GM19238 (cell line): ENCODE data around the gene EDC4.
"Not testable (repeated sequence)": the region's sequence is repeated elsewhere in the genome, so short reads cannot be mapped to it uniquely, and the experiment has no call there.

Experiments used
- DNase-seq: peaks from one replicate; pipeline ENCODE4 v3.0.0; 2011; ENCODE audit warnings: low spot score; ENCODE audit not compliant: insufficient read length

The EDC4 gene

DNA sequence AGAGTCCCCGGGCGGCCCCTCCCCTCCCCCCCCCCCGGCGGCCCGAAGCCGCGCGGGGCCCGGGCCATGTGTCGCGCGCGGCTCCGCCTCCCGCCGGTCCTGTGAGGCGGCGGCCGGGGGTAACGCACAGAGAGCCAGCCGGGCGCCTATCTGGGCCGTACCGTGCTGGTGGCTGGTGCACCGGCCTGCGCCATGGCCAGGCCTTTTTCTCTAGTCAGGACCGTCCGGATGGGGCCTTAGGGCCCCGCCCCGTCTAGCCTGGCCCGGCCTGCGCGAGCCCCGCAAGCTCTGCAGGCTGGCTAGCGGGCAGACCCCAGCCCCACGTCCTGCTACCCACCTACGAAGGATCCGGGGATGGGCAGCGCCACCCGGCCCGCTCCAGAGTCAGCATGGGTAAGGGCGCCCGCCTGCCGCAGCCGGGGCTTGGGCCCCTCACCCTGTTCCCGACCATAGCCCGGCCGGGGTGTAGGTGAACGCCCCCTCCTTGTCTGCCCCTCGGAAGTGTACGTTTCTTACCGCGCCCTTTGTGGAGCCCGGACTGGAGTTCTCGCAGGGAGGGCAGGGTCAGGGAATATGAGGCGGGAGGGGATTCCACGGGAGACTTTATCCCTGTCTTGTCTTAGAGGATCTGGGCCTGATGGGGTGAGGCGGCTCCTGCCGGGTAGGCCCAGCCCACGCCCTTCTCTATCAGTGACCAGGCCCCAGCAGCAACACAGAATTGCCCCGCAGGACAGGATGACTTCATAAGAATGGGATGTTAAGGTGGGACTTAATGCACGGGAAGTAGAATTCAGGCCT, 25.6 kb upstream of the EDC4 start, which contains the start of gene CENPT:
CENPT (minus strand) TSS at position 630 of the 798 bp plus-strand sequence. CDS start 13,834 bp downstream, outside the sequence.
- DNase-seq: peak; percentile 69

GRCh38 chr16:67848118-67848517, 24.7 kb upstream of the EDC4 start:
- DNase-seq: no peak

DNA sequence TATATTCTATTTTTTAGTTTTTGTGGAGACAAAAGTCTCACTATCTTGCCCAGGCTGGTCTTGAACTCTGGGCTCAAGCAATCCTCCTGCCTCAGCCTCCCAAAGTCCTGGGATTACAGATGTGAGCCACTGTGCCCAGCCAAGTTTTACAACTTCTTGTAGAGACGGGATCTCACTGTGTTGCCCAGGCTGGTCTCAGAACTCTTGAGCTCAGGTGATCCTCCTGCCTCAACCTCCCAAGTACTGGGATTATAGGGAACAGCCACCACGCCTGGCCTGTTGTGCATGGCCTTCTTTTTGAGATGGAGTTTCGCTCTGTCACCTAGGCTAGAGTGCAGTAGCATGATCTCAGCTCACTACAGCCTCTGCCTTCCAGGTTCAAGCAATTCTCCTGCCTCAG, 19.2 kb upstream of the EDC4 start:
- DNase-seq: no peak

- DNase-seq: no peak
These were observed 17.1 kb upstream of the EDC4 start for GRCh38 chr16:67855789-67856188.

DNA sequence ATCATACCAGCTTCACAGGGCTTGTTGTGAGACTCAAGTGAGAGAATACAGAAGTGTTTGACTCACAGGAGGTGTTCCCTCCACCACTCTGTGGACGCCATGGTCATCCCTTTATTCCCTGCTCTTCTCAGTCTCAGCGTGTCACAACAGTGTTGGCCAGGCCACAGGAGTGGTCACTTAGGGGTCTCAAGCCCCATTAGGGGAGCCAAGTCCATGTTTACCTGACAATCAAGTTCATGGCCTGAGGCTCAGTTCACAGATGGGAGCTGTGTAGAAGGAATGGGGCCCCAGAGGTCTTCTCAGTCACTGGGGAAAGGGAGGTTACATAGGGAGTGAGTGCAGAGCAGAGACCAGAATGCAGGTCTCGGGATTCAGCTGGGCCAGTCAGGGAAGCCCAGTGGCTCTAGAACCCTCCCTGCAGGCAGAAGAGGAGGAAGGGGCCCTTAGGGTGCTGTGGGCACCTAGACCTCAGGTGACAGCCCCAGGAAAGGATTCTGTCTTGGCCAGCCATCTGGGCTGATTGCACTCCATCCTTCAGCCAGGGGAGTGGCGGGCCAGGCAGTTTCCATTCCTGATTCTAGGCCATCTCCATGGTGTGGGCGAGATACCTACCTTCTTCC, 15.8 kb upstream of the EDC4 start:
- DNase-seq: no peak

- DNase-seq: no peak
These were observed 15.2 kb upstream of the EDC4 start for GRCh38 chr16:67857547-67858233.

- DNase-seq: no peak
These were observed 14.4 kb upstream of the EDC4 start for GRCh38 chr16:67858500-67858899.

DNA sequence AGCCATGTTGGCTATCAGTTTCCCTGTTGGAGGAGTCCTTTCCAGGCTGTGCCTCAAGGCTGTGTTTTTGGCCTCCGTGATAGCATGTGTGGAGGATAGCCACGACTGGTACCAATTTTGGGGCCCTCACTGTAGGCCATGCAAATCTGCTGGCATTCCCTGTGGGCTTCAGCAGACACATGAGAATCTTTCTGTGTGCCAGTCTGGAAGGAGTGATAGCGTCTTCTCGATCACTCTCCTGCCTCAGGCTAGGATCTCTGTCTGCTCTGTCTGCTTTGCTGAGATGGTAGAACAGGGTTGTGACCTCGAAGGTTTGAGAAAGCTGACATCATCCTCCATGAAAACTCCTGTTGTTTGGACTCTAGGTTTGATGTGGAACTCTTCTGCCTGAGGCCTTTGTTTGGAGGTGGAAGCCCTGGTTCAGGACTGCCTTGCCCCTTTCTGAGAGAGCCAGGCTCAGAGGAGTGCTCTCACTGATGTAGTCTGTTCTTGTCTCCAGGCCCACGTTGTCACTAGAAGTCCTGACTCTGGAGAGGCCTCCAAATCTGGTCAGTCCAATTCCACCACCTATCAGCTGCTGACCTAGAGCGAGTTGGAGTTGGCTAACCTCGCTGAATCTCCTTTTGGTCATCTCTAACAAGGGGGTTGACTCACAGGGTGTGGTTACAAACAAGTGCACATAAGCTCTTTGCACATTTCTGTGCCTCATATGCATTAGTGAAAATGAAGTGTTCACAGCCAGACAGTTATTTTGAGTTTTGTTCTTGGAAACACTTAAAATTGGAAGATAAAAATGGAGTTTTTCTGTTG, 12.1 kb upstream of the EDC4 start:
- DNase-seq: no peak

DNA sequence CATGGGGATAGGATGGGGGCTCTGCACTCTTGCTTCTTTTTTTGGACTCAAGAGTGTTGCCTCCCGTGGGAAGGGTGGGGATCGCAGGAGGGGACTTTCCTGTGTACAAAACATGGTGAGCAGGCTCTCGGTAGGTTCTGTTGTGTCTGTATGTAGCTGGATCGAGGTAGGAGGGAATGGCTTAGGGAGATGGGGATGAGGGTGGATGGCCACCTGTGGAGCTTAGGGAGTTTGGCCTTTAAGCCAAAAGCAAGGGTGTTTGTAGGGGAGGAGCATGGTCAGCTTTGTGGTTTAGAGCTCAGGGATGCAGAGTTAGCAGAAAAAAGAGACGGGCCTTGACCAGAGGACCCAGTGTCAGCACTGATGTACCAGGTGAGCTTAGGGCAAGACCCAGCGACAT, 11.0 kb upstream of the EDC4 start:
- no peak for DNase-seq

DNA sequence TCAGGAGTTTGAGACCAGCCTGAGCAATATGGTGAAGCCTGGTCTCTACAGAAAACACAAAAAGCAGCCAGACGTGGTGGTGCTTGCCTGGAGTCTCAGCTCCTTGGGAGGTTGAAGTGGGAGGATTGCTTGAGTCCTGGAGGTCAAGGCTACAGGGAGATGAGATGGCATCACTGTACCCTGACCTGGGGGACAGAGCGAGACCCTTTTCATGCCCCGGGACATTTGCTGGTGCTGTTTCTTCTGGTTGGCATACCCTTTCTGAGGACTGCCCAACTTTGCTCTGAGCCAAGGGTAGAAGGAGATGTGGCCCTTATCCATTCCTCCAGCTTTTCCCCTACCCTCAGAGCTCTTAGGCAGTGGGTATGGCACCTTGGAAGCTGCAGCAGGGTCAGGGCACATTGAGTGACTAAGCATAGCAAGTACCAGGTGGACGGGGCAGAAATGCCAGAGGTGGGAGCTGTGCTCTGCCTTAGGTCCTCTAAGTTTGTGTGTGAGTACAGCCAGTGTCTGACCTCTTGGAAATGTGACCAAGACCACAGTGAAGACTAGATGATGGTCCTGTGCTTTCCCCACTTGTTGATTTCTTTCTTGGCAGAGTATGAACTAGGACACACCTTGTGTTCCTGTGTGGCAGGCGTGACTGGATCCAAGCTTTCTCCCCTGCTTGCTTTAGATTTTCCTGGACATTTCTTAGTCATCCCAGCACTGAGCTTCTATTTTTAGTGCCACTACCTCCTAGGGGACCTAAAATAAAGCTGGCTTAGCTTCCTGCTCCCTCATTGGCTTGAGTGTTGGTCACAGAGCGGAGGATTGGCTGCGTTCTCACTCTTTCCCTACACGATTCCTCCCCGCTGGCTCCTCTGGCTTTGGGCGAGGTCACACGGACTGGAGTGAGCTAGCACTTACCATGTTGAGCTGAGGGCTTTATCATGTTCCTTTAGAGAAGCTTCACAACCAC, 9.9 kb upstream of the EDC4 start:
- DNase-seq: no peak

DNA sequence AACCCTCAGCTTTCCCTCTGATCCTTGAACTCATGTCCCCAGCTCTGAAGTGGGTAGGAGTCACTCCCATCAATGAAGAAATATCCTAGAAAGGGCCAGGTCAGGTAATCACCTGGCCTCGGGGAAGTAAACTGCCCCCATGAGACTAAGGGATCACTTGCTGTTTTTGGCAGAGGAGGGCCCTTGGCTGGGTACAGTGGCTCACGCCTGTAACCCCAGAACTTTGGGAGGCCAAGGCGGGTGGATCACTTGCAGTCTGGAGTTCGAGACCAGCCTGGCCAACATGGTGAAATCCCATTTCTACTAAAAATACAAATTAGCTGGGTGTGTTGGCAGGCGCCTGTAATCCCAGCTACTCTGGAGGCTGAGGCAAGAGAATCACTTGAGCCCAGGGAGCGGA, 8.8 kb upstream of the EDC4 start:
- DNase-seq: not testable (repeated sequence)

DNA sequence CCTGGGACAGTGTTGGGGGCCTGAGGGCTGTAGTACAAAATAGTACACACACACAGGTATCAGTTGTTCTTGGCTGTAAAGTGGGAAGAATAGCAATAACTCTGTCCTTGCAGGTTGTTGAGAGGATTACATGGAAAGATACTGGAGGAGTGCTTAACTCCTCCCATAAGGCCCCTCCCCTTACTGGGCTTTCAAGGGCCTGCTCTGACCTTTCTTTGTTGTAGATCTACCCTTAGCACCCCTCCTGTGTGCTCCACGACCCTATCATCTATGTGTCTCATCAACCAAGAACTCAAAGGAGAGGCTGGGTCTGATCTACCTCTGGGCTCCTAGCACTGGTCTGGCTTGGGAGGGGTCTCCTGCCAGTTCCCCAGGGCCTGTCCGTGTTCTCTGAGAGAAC, 8.3 kb upstream of the EDC4 start:
- no peak for DNase-seq

GRCh38 chr16:67865318-67865717, 7.5 kb upstream of the EDC4 start:
- DNase-seq: no peak

GRCh38 chr16:67868290-67868689, 4.6 kb upstream of the EDC4 start:
- no peak for DNase-seq

GRCh38 chr16:67869653-67870052, 3.2 kb upstream of the EDC4 start:
- no peak for DNase-seq

GRCh38 chr16:67871256-67871655, 1.6 kb upstream of the EDC4 start:
- DNase-seq: no peak

DNA sequence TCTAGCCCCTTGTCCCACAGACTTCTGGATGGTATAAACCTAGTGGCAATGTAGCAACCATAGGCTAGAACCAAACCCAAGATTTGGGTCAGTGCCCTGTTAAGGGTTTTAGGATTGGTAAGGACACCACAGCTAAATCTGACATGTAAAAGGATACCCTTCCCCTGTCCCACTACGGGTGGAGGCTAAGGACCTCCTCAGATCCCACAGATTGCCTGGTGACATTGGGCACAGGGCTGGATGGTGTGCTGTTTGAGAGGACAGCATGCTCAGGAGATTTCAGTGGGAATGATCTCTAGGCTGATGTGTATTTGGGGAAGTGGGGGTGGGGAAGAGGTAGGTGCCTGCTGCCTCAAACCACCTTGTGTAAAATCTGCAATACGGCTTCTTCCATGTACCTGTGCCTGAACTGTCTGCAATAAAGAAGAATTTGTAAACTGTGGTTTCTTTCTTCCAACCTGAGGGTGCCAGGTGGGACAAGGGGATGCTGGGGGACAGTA, 671 bp upstream of the EDC4 start:
- DNase-seq: no peak

DNA sequence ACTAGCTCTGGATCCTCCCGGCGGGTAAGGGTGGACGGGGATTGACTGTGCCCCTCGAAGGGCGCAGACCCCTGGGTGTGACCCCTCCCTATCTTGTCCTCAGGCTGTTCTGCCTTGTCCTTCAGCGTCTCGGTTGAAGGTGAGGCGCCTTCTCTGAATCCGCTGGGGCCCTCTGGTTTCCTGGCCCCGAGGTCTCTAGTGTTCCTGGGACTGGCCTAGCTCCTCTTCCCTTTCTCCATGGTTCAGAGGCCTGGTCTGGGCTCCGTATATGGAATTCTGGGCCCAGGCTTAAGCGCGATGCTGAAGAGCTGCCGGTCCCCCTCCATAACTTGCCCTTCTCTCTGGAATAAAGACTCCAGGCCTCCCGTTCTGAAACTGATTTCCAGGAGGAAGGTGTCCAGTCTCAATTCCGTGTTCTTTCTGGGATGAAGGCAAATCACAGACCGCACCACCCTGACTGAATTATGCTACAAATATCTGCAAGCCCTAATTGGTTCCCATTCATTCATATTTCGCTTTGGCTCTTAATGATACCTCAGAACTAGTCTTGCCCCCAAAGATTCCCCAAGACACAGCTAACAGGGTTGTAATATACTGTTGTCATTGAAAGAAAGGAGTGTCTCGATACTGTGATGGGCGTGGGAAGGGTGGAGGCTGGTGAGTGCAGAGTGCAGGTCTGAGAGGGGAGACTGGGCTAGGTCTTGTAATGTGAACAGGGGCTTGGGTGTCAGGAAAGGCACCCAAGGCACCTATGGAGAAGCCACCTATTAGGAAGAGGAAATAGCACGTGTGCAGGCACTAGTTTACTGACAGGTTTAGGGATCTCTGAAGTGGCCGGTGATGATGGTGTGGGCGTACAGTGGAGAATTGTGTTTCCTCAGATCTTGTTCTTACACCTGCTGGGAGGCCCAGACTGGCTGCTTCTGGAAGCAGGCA, 851 bp downstream of the EDC4 start:
- DNase-seq: no peak

DNA sequence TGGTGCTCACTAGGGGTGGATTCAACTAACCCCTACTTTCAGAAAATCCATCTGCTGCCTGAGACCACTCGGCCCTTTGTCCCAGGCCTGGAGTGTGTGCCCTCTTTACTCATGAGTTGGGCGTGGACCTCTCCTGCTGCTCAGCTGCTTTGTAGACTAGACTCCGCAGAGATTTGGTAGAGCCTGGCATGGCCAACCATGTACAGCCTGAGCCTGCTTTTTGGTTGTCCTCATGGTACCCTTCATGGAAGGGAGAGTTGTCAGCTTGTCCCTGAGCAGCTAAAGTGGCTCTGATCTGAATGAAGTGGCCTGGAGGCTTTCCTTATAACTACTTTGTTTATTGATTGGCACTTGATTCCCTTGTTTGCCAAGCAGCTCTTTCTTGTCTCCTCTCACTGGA, 1.5 kb downstream of the EDC4 start:
- DNase-seq: no peak
